ENCODE measurements around the gene DCLK1.

The DCLK1 gene

GRCh38 chr13:35729926-35730627 lies 401.1 kb downstream of the DCLK1 start:
- DNase-seq, result no peak

GRCh38 chr13:35727881-35728280 lies 403.3 kb downstream of the DCLK1 start:
- DNase-seq, result no peak

GRCh38 chr13:35724446-35724845 lies 406.7 kb downstream of the DCLK1 start:
- DNase-seq, result no peak

- DNase-seq, result no peak
Measured at GRCh38 chr13:35723821-35724220, 407.4 kb downstream of the DCLK1 start.

- DNase-seq, result no peak
Measured at GRCh38 chr13:35723053-35723461, 408.1 kb downstream of the DCLK1 start.

- no peak for DNase-seq
Measured at GRCh38 chr13:35722458-35723052, 408.6 kb downstream of the DCLK1 start.

- no peak for DNase-seq
Measured at GRCh38 chr13:35720690-35721554, 410.3 kb downstream of the DCLK1 start.

GRCh38 chr13:35720290-35720689 lies 410.9 kb downstream of the DCLK1 start:
- DNase-seq, result no peak
